ENCODE data around the gene ERMAP.
A peak's percentile ranks its signal among the peaks of the same experiment; 100 is the strongest.

GRCh38 chr1:42860339-42861013 lies 43.6 kb downstream of the ERMAP start:
- TF ChIP-seq CTCF (conservative IDR thresholded peaks at IDR 0.05; ENCODE audit: low read depth in 2 of 2) (peak in 1 of 2 experiments; percentile 33; a peak in 1 of 4 replicates), EZH2 (IDR thresholded peaks at IDR 0.05; ENCODE audit: low read depth, unreplicated experiment) (no peak), POLR2AphosphoS5 (IDR thresholded peaks at IDR 0.05; ENCODE audit: low read depth) (no peak), ETS1 (IDR thresholded peaks at IDR 0.05) (no peak), ZNF331 (CRISPR knock-in tag; IDR thresholded peaks at IDR 0.05; ENCODE audit: low read depth) (no peak)

Measured in GM23338 (cell line).